HL-60 (cell line): ENCODE results near the gene SYT15B.
"Not testable (repeated sequence)": the region's sequence is repeated elsewhere in the genome, so short reads cannot be mapped to it uniquely, and the experiment has no call there.

Experiments
- DNase-seq, 2 experiments: peaks; one replicate each; pipeline ENCODE4 v3.0.0-alpha.2; 2010 to 2020; ENCODE audit warnings: low read depth in 1 of 2, low spot score in 1 of 2
- H3K27ac ChIP-seq: fragments of 250-450 bp; sonication (Bioruptor Pico); replicated peaks from 2 replicates; pipeline ENCODE4 v1.5.1; 2020; ENCODE audit warnings: mild to moderate bottlenecking, moderate library complexity
- H3K27me3 ChIP-seq: fragments of 250-450 bp; sonication (Bioruptor Pico); 2 replicates; pipeline ENCODE4 v1.5.1; 2021; ENCODE audit warnings: mild to moderate bottlenecking, moderate library complexity; ENCODE audit not compliant: insufficient read depth, poor library complexity, severe bottlenecking
- H3K4me3 ChIP-seq: replicated peaks from 2 replicates; pipeline ENCODE4 v1.5.1; 2011; ENCODE audit warnings: mild to moderate bottlenecking, control low read depth, low read length; ENCODE audit not compliant: insufficient read depth

Gene SYT15B

GRCh38 chr10:47751821-47752220, 11.6 kb downstream of the SYT15B start:
- not testable (repeated sequence) for H3K27me3 ChIP-seq, DNase-seq, H3K4me3 ChIP-seq, H3K27ac ChIP-seq

- not testable (repeated sequence) for DNase-seq, H3K27me3 ChIP-seq, H3K4me3 ChIP-seq, H3K27ac ChIP-seq
These were observed 13.0 kb downstream of the SYT15B start for GRCh38 chr10:47750360-47750759.

- H3K27ac ChIP-seq, H3K27me3 ChIP-seq, H3K4me3 ChIP-seq, DNase-seq: not testable (repeated sequence)
These were observed 16.5 kb downstream of the SYT15B start for GRCh38 chr10:47746780-47747376.

GRCh38 chr10:47744881-47745280, 18.5 kb downstream of the SYT15B start:
- DNase-seq, H3K27ac ChIP-seq, H3K27me3 ChIP-seq, H3K4me3 ChIP-seq: not testable (repeated sequence)

GRCh38 chr10:47743611-47744550, 19.5 kb downstream of the SYT15B start:
- not testable (repeated sequence) for H3K27me3 ChIP-seq, H3K27ac ChIP-seq
- DNase-seq, result peak in 1 of 2 experiments; percentile 18
- peak overlapping the region; percentile 25 for H3K4me3 ChIP-seq

- not testable (repeated sequence) for H3K27ac ChIP-seq, H3K4me3 ChIP-seq, H3K27me3 ChIP-seq, DNase-seq
These were observed 22.5 kb downstream of the SYT15B start for GRCh38 chr10:47740868-47741267.

- DNase-seq, H3K27ac ChIP-seq, H3K4me3 ChIP-seq: not testable (repeated sequence)
These were observed 32.5 kb downstream of the SYT15B start for GRCh38 chr10:47730911-47731310.

GRCh38 chr10:47725740-47726139, 37.7 kb downstream of the SYT15B start:
- H3K4me3 ChIP-seq, H3K27me3 ChIP-seq, DNase-seq, H3K27ac ChIP-seq: not testable (repeated sequence)

More at GRCh38 chr10:47730911-47731310, 32.5 kb downstream of the SYT15B start:
- not testable (repeated sequence) for H3K27me3 ChIP-seq

- DNase-seq, H3K27ac ChIP-seq, H3K4me3 ChIP-seq, H3K27me3 ChIP-seq: not testable (repeated sequence)
These were observed 38.3 kb downstream of the SYT15B start for GRCh38 chr10:47725047-47725446.

GRCh38 chr10:47724119-47724518, 39.3 kb downstream of the SYT15B start:
- H3K4me3 ChIP-seq, H3K27me3 ChIP-seq: not testable (repeated sequence)
- peak in 1 of 2 experiments; percentile 18 for DNase-seq
- H3K27ac ChIP-seq, result peak overlapping the region; percentile 43; the same call in 1 of the 2 replicates

GRCh38 chr10:47723362-47723761, 40.0 kb downstream of the SYT15B start:
- H3K27me3 ChIP-seq, H3K27ac ChIP-seq, DNase-seq, H3K4me3 ChIP-seq: not testable (repeated sequence)

GRCh38 chr10:47717011-47717769, 46.2 kb downstream of the SYT15B start:
- H3K27me3 ChIP-seq, DNase-seq, H3K4me3 ChIP-seq, H3K27ac ChIP-seq: not testable (repeated sequence)
